Left ventricle myocardium inferior (tissue), 1 donor: ENCODE results near the gene NAA38. TPM values are rescaled to one million over a fixed set of nuclear protein-coding genes. Genes with fewer than 3 reads are reported as not detected.

Source experiments
- DNase-seq: peaks from one replicate; pipeline ENCODE4 v3.0.0-alpha.2; 2020
- H3K27ac ChIP-seq: fragments of 200-600 bp; replicated peaks from 2 replicates; pipeline ENCODE4 v1.8.0; 2021
- H3K27me3 ChIP-seq: fragments of 200-600 bp; 2 replicates; pipeline ENCODE4 v1.8.0; 2021; ENCODE audit warnings: low read depth
- H3K36me3 ChIP-seq: fragments of 200-600 bp; 2 replicates; pipeline ENCODE4 v1.8.0; 2021
- H3K4me1 ChIP-seq: fragments of 200-600 bp; 2 replicates; pipeline ENCODE4 v1.8.0; 2021
- H3K4me3 ChIP-seq: fragments of 200-600 bp; 2 replicates; pipeline ENCODE4 v1.8.0; 2021; ENCODE audit warnings: mild to moderate bottlenecking, moderate library complexity
- H3K9me3 ChIP-seq: fragments of 200-600 bp; replicated peaks from 2 replicates; pipeline ENCODE4 v1.8.0; 2021
- intact Hi-C: fragments of 100-400 bp; cut with micrococcal nuclease; formaldehyde crosslinking; loops from one replicate; pipeline ENCODE4 v1.11.0; 2022
- total RNA-seq: library from RNA; stranded (reverse); fragmentation: NEBNext Ultra II Directional; extraction: Animal tissue kit (Norgen Biotek cat#: 25700); gene quantifications from one replicate; pipeline ENCODE4 v1.2.1, GENCODE V29; 2021
- TF ChIP-seq, protein P1 (sequence below): fragments of 200-600 bp; IDR thresholded peaks from 2 replicates; pipeline ENCODE4 v1.8.0; 2021; ENCODE audit warnings: antibody characterized with exemption, mild to moderate bottlenecking, borderline replicate concordance
- donor health status: DM: no; HTN: yes; CAD: no; lungs with severe emphysema.

NAA38 gene
- total RNA-seq, 1 donor from 2014 or later, result 89.8 TPM

DNA sequence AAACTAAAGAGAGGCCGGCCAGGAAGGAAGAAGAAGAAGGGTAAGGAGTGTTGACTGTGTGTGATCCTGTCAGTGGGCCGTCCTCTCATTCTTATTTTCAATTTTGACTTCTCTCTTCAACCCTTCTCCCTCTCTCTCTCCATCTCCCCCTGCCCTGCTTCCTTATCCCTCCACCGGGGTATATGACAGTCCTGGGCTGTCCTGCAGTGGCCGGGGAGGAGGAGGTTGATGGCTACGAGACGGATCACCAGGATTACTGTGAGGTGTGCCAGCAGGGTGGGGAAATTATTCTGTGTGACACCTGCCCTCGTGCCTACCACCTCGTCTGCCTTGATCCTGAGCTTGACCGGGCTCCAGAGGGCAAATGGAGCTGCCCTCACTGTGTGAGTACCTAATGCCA, 36.9 kb upstream of the NAA38 start:
- Histone ChIP-seq H3K9me3 (no peaks in the 10 kb centered on the region), H3K36me3 (peaks cover 64% of the 10 kb centered on the region), H3K27ac (no peak overlapping the region), H3K27me3 (no peaks in the 10 kb centered on the region), H3K4me3 (no peak overlapping the region), H3K4me1 (peaks cover 18% of the 10 kb centered on the region)
- TF ChIP-seq, protein P1, sequence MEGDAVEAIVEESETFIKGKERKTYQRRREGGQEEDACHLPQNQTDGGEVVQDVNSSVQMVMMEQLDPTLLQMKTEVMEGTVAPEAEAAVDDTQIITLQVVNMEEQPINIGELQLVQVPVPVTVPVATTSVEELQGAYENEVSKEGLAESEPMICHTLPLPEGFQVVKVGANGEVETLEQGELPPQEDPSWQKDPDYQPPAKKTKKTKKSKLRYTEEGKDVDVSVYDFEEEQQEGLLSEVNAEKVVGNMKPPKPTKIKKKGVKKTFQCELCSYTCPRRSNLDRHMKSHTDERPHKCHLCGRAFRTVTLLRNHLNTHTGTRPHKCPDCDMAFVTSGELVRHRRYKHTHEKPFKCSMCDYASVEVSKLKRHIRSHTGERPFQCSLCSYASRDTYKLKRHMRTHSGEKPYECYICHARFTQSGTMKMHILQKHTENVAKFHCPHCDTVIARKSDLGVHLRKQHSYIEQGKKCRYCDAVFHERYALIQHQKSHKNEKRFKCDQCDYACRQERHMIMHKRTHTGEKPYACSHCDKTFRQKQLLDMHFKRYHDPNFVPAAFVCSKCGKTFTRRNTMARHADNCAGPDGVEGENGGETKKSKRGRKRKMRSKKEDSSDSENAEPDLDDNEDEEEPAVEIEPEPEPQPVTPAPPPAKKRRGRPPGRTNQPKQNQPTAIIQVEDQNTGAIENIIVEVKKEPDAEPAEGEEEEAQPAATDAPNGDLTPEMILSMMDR, result no peak
- no peak for DNase-seq
- intact Hi-C loops, result no loop called here

DNA sequence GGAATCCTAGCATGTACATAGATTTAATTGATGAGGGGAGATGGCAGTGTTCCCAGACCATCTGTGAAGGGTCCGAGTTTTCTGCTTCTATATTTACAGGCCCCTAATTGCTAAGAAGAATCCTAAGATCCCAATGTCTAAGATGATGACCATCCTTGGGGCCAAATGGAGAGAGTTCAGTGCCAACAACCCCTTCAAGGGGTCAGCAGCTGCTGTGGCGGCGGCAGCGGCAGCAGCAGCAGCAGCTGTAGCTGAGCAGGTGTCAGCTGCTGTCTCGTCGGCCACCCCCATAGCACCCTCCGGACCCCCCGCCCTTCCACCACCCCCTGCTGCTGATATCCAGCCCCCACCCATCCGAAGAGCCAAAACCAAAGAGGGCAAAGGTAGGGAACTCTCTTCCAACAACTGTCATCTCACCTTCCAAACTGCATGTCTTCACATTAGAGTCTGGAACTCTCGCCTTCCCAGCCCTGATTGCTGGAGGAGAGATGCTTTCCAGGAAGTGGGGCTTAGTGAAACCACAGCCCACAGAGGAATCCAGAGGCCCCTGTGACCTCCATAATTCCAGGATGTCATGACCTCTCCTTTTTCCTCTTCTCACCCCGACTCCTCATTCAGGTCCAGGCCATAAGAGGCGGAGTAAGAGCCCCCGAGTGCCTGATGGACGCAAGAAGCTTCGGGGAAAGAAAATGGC, 36.0 kb upstream of the NAA38 start:
- peaks cover 55% of the 10 kb centered on the region for H3K36me3 ChIP-seq
- no peak overlapping the region for H3K4me3 ChIP-seq
- no peaks in the 10 kb centered on the region for H3K9me3 ChIP-seq
- TF ChIP-seq, protein P1, result no peak
- intact Hi-C loops, result no loop called here
- peaks cover 27% of the 10 kb centered on the region for H3K4me1 ChIP-seq
- H3K27ac ChIP-seq, result no peak overlapping the region
- no peaks in the 10 kb centered on the region for H3K27me3 ChIP-seq
- DNase-seq, result no peak

DNA sequence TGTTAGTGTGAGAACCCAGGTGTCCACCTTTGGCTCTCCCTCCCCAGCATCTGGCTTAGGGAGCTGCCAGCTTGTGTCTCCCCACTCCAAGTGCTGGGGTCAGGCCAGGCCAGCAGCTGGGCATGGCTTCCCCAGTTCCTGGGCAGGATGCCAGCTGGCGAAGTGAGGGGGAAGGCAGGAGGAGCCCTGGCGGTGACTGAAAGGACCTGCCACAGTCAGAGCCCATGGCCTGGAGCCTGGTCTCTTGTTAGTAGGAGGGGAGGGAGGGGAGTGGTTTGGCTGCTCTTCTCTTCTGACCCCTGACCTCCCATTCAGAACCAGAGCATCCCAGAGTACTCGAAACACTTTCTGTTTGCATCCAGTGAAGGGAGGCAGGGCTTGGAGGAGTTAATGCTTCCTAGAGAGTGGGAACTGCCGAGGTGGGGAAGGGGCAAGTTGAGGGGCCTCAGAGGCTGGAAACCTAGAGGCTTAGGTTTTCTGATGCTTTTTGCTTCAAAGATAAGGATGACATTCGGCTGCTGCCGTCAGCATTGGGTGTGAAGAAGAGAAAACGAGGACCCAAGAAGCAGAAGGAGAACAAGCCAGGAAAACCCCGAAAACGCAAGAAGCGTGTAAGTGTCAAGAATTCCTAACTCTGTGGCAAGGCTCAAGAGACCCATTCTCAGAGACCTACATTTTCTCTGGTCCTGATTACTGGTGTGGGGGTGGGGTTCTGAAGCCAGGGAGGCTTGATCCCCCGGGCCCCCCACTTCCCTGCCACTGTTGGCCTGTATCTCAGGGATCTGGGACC, 32.0 kb upstream of the NAA38 start:
- peaks cover 51% of the 10 kb centered on the region for H3K4me1 ChIP-seq
- no peaks in the 10 kb centered on the region for H3K27me3 ChIP-seq
- H3K4me3 ChIP-seq, result peak overlapping the region; percentile 88
- DNase-seq, result peak; percentile 97
- intact Hi-C loops, result no loop called here
- peaks cover 30% of the 10 kb centered on the region for H3K36me3 ChIP-seq
- TF ChIP-seq, protein P1, result peak; percentile 71
- H3K27ac ChIP-seq, result peak overlapping the region; percentile 98
- no peaks in the 10 kb centered on the region for H3K9me3 ChIP-seq

DNA sequence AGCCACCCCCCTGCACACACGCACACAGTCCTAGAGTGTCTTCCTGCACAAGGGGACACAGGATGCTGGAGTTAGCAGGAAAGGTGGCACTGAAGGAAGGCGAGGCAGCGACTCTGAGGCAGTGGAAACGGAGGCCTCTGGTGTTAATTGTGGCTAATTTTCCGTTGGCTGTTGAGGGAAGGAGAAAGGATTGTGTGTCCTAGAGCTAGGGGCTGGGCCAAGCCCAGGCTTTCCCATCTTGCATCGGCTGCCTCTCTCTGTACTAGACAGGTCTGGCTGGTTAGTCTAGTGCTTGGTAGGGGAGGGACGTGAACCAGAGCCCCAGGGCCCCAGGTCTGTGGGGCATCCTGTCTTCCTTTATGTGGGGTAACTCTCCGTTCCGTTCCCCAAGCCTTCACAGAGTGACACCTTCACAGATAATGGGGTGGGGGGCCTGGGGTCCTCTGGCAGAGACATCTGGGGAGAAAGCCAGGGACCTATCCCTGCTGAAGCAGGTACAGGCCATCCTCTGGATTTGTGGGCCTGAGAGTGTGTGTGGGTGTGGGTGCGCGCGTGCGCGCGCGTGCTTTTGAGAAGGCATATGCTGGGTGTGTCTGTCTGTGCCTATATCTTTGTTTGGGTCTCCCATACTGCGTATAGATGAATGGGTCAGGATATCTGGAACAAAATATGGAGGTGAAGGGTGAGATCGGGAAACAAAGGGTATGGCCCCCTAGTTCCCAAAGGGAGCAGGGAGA, 31.0 kb upstream of the NAA38 start, which contains the start of gene CHD3:
TSS of gene CHD3 (plus strand) at position 606 of the 737 bp plus-strand sequence. CDS start 212 bp downstream, outside the sequence.
- peaks cover 53% of the 10 kb centered on the region for H3K4me1 ChIP-seq
- intact Hi-C loops, result no loop called here
- peak within 1 kb of the TSS; percentile 88 for H3K4me3 ChIP-seq
- peaks cover 20% of the 10 kb centered on the region for H3K36me3 ChIP-seq
- H3K27ac ChIP-seq, result peak within 1 kb of the TSS; percentile 98
- no peaks in the 10 kb centered on the region for H3K9me3 ChIP-seq
- DNase-seq, result no peak
- H3K27me3 ChIP-seq, result no peaks in the 10 kb centered on the region
- TF ChIP-seq, protein P1, result no peak

- intact Hi-C loops, result no loop called here
- Histone ChIP-seq H3K4me3 (peak overlapping the region; percentile 88), H3K27ac (peak overlapping the region; percentile 98), H3K9me3 (no peaks in the 10 kb centered on the region), H3K36me3 (peaks cover 14% of the 10 kb centered on the region), H3K4me1 (peaks cover 58% of the 10 kb centered on the region), H3K27me3 (no peaks in the 10 kb centered on the region)
- peak; percentile 93 for DNase-seq
- TF ChIP-seq, protein P1, result no peak
Observed at GRCh38 chr17:7887482-7888183, 30.3 kb upstream of the NAA38 start.
